ENCODE data around the gene C16orf78.

The C16orf78 gene

DNA sequence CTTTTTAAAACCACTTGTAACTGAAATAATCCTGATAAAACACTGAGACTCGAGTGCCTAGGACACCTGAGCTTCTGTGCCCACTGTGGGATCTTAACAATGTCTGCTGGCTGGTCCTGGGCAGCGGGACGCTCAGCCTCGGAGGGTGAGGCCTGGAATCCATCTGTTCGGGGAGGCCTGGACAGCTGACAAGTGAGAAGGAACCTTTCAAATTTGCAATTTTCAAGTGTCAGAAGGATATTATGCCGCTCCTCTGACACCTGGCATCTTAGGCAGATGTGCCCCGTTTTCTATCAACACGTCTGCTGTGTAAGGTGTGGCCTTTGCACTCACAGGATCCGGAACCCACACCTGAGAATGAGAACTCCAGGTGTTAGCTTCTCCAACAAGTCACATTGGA, 33.1 kb upstream of the C16orf78 start:
- no peaks in the 10 kb centered on the region for H3K4me1 ChIP-seq (ENCODE audit: control insufficient read depth, insufficient read depth, low read length)
- no peak overlapping the region for H3K27ac ChIP-seq (ENCODE audit: low read depth, low read length)
- no peaks in the 10 kb centered on the region for H3K9me3 ChIP-seq (ENCODE audit: control insufficient read depth, insufficient read depth, low read depth, low read length)
- H3K9ac ChIP-seq (ENCODE audit: low read length): no peak overlapping the region
- no peaks in the 10 kb centered on the region for H3K36me3 ChIP-seq (ENCODE audit: control insufficient read depth, insufficient read depth, low read length)
- peaks cover 25% of the 10 kb centered on the region for H3K27me3 ChIP-seq (ENCODE audit: control insufficient read depth, insufficient read depth, low read length)
- H3K4me3 ChIP-seq (ENCODE audit: low read depth, low read length): no peak overlapping the region

DNA sequence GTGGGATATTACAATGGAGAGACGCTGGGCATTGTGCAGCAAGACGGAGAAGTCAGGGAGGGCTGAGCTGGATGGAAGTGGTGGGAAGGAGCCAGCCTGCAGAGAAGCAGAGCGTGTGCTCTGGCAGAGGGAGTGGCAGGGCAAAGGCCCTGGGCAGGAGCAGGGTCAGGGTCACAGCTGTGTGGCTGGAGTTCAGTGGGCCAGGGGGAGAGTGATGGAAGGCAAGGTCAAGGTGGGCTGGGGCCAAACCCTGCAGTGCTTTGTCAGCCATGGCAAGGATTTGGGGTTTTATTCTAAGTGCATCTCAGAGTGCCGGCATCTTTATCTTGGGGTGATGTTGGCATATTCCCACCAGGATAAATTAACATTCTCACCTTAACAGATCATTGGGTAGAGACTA, 31.9 kb upstream of the C16orf78 start:
- Histone ChIP-seq H3K27me3 (ENCODE audit: control insufficient read depth, insufficient read depth, low read length) (peaks cover 21% of the 10 kb centered on the region), H3K9me3 (ENCODE audit: control insufficient read depth, insufficient read depth, low read depth, low read length) (no peaks in the 10 kb centered on the region), H3K9ac (ENCODE audit: low read length) (no peak overlapping the region), H3K36me3 (ENCODE audit: control insufficient read depth, insufficient read depth, low read length) (no peaks in the 10 kb centered on the region), H3K4me1 (ENCODE audit: control insufficient read depth, insufficient read depth, low read length) (no peaks in the 10 kb centered on the region), H3K4me3 (ENCODE audit: low read depth, low read length) (no peak overlapping the region), H3K27ac (ENCODE audit: low read depth, low read length) (no peak overlapping the region)

DNA sequence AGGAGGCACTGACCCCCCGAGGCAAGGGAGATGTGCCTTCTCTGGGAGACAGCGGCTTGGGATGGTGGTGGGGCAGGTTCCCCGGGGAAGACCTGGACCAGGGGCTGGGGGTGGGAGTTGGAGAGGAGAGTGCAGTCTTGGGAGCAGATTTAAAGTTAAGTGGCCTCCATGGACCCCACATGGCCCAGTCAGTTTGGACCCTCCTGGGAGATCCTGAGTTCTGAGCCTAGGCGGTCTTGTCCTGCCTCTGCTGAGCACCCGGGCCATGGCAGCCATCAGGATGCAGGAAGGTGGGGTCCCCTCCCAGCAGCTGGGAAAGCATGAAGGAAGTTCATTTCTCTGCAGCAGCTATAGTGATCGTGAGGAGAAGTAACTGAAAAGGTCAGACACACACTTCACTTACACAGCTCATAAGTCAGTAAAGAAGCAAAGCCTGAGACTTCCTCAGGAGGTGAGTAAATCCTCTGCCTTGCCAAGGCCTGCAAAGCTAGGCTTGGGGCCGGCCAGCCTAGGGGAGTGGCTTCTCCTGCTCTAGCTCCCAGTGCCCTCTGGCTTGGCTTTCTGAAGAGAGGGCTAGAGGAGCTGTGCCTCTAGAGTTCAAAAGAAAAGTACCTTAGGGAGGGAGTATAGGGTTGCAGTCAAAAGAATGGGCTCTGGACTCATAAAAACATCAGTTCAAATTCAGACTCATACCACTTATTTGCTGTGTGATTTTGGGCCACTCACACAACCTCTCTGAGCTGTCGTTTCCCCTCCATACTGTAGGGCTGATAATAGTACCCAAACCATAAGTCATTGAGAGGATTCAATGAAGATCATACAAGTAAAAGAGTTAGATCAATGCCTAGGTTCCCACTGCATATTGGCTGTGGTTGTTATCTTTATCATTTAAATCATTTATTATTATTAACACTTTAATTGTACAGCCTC, 31.0 kb upstream of the C16orf78 start:
- Histone ChIP-seq H3K27ac (ENCODE audit: low read depth, low read length) (no peak overlapping the region), H3K27me3 (ENCODE audit: control insufficient read depth, insufficient read depth, low read length) (peaks cover 25% of the 10 kb centered on the region), H3K4me3 (ENCODE audit: low read depth, low read length) (no peak overlapping the region), H3K4me1 (ENCODE audit: control insufficient read depth, insufficient read depth, low read length) (no peaks in the 10 kb centered on the region), H3K9ac (ENCODE audit: low read length) (no peak overlapping the region), H3K36me3 (ENCODE audit: control insufficient read depth, insufficient read depth, low read length) (no peaks in the 10 kb centered on the region), H3K9me3 (ENCODE audit: control insufficient read depth, insufficient read depth, low read depth, low read length) (no peaks in the 10 kb centered on the region)

DNA sequence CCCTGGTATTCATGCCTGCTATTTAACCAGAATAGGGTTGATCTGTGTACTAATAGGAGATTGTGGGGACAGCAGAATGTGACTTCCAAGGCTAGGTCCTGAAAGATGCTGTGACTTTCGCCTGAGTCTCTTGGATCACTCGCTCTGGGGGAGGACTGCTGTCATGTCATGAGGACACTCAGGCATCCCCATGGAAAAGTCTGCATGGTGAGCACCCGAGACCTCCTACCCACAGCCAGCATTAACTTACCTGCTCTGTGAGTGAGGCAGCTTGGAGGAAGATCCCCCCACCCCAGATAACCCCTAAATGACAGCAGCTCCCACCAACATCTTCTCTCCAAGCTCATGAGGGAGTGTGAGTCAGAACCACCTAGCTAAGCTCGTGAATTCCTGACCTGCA, 30.3 kb upstream of the C16orf78 start:
- Histone ChIP-seq H3K4me1 (ENCODE audit: control insufficient read depth, insufficient read depth, low read length) (no peaks in the 10 kb centered on the region), H3K27me3 (ENCODE audit: control insufficient read depth, insufficient read depth, low read length) (peaks cover 24% of the 10 kb centered on the region), H3K27ac (ENCODE audit: low read depth, low read length) (no peak overlapping the region), H3K36me3 (ENCODE audit: control insufficient read depth, insufficient read depth, low read length) (no peaks in the 10 kb centered on the region), H3K9ac (ENCODE audit: low read length) (no peak overlapping the region), H3K4me3 (ENCODE audit: low read depth, low read length) (no peak overlapping the region), H3K9me3 (ENCODE audit: control insufficient read depth, insufficient read depth, low read depth, low read length) (no peaks in the 10 kb centered on the region)

DNA sequence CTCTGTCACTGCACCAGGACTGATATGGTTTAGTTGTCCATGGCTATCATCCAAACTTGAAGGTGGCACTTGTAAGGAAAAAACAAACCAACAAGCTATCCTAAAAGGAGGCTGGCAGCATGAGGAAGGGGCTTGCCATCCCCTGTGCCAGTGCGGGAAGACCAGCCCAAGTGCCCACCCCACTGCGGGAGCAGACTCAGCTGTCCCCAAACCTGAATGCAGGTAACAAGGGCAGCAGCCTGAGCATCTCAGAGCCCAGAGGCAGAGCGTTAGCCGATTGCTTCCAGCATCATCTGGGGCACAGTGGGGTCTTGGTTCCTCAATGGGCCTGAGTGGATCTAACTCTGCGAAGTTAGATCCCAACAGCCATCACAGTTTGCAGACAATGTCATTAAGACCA, 29.2 kb upstream of the C16orf78 start:
- Histone ChIP-seq H3K9ac (ENCODE audit: low read length) (no peak overlapping the region), H3K4me1 (ENCODE audit: control insufficient read depth, insufficient read depth, low read length) (no peaks in the 10 kb centered on the region), H3K36me3 (ENCODE audit: control insufficient read depth, insufficient read depth, low read length) (no peaks in the 10 kb centered on the region), H3K27me3 (ENCODE audit: control insufficient read depth, insufficient read depth, low read length) (peaks cover 34% of the 10 kb centered on the region), H3K9me3 (ENCODE audit: control insufficient read depth, insufficient read depth, low read depth, low read length) (no peaks in the 10 kb centered on the region), H3K4me3 (ENCODE audit: low read depth, low read length) (no peak overlapping the region), H3K27ac (ENCODE audit: low read depth, low read length) (no peak overlapping the region)

DNA sequence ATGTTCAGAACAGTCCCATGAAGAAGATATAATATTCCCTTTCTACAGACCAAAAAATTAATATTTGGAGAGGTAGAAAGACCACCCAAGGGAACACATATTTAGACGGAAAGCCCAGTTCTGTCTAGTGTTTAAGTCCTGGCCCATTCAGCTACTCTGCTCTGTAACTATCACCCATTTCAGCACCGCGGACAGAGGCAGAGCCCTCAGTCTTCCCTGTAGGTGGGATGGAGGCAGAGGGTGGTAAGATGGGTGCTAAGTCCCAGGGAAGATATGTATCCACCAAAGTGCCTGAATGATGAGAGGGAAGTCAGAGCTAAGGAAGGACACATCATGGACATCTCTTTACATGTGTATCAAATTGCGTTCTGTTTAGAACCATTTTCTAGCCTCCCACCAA, 27.8 kb upstream of the C16orf78 start:
- Histone ChIP-seq H3K9me3 (ENCODE audit: control insufficient read depth, insufficient read depth, low read depth, low read length) (no peaks in the 10 kb centered on the region), H3K4me1 (ENCODE audit: control insufficient read depth, insufficient read depth, low read length) (peaks cover 2% of the 10 kb centered on the region; the same call in 1 of the 2 replicates), H3K27ac (ENCODE audit: low read depth, low read length) (no peak overlapping the region), H3K9ac (ENCODE audit: low read length) (no peak overlapping the region), H3K4me3 (ENCODE audit: low read depth, low read length) (no peak overlapping the region), H3K27me3 (ENCODE audit: control insufficient read depth, insufficient read depth, low read length) (peaks cover 45% of the 10 kb centered on the region), H3K36me3 (ENCODE audit: control insufficient read depth, insufficient read depth, low read length) (no peaks in the 10 kb centered on the region)

DNA sequence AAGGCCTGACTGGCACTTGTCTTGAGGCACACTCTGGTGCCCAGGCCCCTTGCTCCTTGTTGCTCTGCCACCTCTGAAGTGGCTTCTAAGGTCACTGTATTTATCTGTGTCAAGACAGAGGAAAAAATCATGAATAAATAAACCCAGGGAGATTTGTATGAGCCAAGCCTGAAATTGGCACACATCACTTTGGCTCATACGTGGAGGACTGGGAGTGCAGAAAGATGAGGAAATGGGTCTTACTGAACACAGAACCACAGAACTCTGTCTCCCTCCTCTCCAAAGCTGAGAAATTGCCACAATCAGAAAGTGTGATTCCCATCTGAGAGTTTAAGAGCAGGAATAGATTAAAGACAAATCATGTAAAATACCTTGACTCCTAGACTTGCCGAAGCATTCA, 27.1 kb upstream of the C16orf78 start:
- Histone ChIP-seq H3K27ac (ENCODE audit: low read depth, low read length) (no peak overlapping the region), H3K27me3 (ENCODE audit: control insufficient read depth, insufficient read depth, low read length) (peaks cover 47% of the 10 kb centered on the region), H3K36me3 (ENCODE audit: control insufficient read depth, insufficient read depth, low read length) (no peaks in the 10 kb centered on the region), H3K9me3 (ENCODE audit: control insufficient read depth, insufficient read depth, low read depth, low read length) (no peaks in the 10 kb centered on the region), H3K4me3 (ENCODE audit: low read depth, low read length) (no peak overlapping the region), H3K9ac (ENCODE audit: low read length) (no peak overlapping the region), H3K4me1 (ENCODE audit: control insufficient read depth, insufficient read depth, low read length) (peaks cover 3% of the 10 kb centered on the region; the same call in 1 of the 2 replicates)

DNA sequence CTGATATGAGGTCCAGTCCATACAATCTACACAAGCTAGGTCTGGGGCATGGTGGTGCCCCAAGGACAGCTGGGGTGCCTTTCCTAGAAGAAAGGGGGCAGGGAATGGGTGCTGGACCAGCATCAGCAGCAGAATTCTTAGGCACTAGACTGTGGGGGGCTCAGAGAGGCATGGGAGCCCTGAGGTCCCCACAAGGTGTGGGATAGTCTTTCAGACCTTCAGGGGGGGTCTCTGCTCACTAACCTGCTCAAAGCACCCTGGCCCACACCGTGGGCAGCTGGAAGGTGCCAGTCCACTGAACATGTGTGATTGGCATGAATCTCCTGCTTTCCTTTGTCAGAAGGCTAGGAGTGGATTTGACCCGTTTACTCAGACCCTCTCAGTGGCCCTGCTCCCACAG, 26.1 kb upstream of the C16orf78 start:
- Histone ChIP-seq H3K27ac (ENCODE audit: low read depth, low read length) (no peak overlapping the region), H3K4me1 (ENCODE audit: control insufficient read depth, insufficient read depth, low read length) (peaks cover 3% of the 10 kb centered on the region; the same call in 1 of the 2 replicates)

DNA sequence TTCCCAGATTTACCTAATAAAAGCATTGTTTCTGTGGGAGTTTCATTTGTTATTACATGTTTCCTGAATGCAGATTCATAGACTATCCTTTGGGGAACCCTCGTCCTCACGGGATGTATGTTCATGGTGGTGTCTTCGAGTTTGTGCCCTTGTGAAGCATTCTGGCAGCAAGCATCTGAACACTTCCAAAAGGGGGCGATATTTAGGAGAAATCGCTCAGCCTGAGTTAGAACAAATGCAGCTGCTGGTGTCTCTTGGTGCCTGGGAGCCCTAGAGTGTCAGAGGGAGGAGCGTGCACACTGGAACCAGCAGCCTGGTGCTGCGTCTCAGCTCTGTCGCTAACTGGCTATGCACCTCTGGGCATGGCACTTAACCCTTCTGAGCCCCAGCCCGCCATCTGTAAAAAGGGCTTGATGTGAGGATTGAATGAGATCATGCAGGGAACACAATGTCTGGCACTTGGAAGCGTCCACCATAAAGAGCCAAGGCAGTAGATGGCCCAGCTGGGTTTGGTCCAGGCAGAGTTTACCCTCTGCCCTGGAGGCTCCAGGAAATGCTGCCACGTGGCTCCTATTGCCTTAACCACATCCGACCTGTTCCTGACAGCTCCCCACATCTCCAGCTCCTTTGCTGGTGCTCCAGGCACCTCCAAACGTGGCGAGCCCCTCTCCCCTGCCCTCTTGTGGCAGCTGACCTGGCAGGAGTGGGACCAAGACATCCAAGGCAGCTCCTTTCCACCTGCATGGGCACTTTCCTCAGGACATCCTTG, 25.0 kb upstream of the C16orf78 start:
- H3K4me1 ChIP-seq (ENCODE audit: control insufficient read depth, insufficient read depth, low read length): peaks cover 11% of the 10 kb centered on the region; the same call in 1 of the 2 replicates
- peaks cover 44% of the 10 kb centered on the region for H3K27me3 ChIP-seq (ENCODE audit: control insufficient read depth, insufficient read depth, low read length)
- no peaks in the 10 kb centered on the region for H3K9me3 ChIP-seq (ENCODE audit: control insufficient read depth, insufficient read depth, low read depth, low read length)
- H3K27ac ChIP-seq (ENCODE audit: low read depth, low read length): no peak overlapping the region
- no peak overlapping the region for H3K9ac ChIP-seq (ENCODE audit: low read length)
- no peaks in the 10 kb centered on the region for H3K36me3 ChIP-seq (ENCODE audit: control insufficient read depth, insufficient read depth, low read length)
- no peak overlapping the region for H3K4me3 ChIP-seq (ENCODE audit: low read depth, low read length)

More for the DNA sequence above, 26.1 kb upstream of the C16orf78 start:
- Histone ChIP-seq H3K9ac (ENCODE audit: low read length) (no peak overlapping the region), H3K4me3 (ENCODE audit: low read depth, low read length) (no peak overlapping the region), H3K27me3 (ENCODE audit: control insufficient read depth, insufficient read depth, low read length) (peaks cover 44% of the 10 kb centered on the region), H3K9me3 (ENCODE audit: control insufficient read depth, insufficient read depth, low read depth, low read length) (no peaks in the 10 kb centered on the region), H3K36me3 (ENCODE audit: control insufficient read depth, insufficient read depth, low read length) (no peaks in the 10 kb centered on the region)

DNA sequence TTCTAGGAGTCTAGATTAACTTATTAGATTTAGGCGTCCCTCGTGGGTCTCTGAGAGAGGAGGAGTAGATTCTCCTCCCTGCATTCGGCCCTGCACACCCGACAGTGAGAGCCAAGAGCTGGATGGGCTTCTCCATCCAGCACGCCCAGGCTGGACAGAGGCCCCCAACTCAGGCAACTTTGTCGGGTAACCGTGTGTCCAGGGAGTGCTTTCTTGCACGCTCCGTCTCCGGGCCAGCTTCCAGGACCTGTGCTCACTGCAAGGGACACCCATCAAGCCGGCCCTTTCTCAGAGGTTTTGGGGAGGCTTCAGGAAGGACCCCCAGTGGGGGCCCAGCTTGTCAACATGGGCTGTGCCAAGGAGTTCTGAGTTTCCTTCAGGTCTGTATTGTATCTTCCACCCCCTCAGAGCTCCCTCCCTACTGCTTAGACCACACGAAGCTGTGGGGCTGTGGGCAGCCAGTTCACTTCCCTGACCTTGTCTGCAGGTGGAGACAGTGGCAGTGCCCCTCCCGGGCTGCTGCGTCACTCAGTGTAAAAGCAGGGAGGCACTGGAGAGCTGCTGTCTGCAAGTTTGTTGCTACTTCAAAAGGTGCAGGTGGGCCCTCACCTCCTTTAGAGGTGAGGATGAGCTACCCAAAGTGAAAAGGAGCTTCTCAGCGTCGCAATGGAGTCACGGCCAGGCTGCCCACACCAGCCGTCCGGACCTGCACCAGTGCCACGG, 24.0 kb upstream of the C16orf78 start:
- Histone ChIP-seq H3K27ac (ENCODE audit: low read depth, low read length) (no peak overlapping the region), H3K27me3 (ENCODE audit: control insufficient read depth, insufficient read depth, low read length) (peaks cover 37% of the 10 kb centered on the region), H3K4me3 (ENCODE audit: low read depth, low read length) (no peak overlapping the region), H3K4me1 (ENCODE audit: control insufficient read depth, insufficient read depth, low read length) (peaks cover 11% of the 10 kb centered on the region; the same call in 1 of the 2 replicates), H3K36me3 (ENCODE audit: control insufficient read depth, insufficient read depth, low read length) (no peaks in the 10 kb centered on the region), H3K9ac (ENCODE audit: low read length) (no peak overlapping the region), H3K9me3 (ENCODE audit: control insufficient read depth, insufficient read depth, low read depth, low read length) (no peaks in the 10 kb centered on the region)

Measured in HUES6 (cell line).